Kidney (tissue), 14 donors: Measurements from ENCODE around the gene KRT33B. TPM values are rescaled to one million over a fixed set of nuclear protein-coding genes. Genes with fewer than 3 reads are reported as not detected.

Source experiments
- DNase-seq, 5 donors: peaks; one replicate each; pipeline ENCODE4 v3.0.0-alpha.2; 2013 to 2020
- FAIRE-seq: peaks from 2 replicates; lab custom pipeline; 2012; peaks lifted over from hg19 to GRCh38; lab: Jason Lieb, UNC
- H3K27ac ChIP-seq, 2 donors: one replicate each; pipeline ENCODE4 v1.7.0; 2013; ENCODE audit warnings: low read depth in 2 of 2, low read length in 2 of 2, inconsistent platforms in 1 of 2
- H3K27me3 ChIP-seq: one replicate; pipeline ENCODE4 v1.7.1; 2013; ENCODE audit warnings: low read length, inconsistent platforms; ENCODE audit not compliant: control insufficient read depth, insufficient read depth
- H3K36me3 ChIP-seq, 3 donors: one replicate each; pipeline versions ENCODE4 v1.7.0 to v1.7.1; 2013; ENCODE audit warnings: low read length in 3 of 3, control low read depth in 1 of 3, inconsistent platforms in 1 of 3; ENCODE audit not compliant: insufficient read depth in 3 of 3, control insufficient read depth in 2 of 3
- H3K4me1 ChIP-seq, 3 donors: one replicate each; pipeline versions ENCODE4 v1.7.0 to v1.7.1; 2013; ENCODE audit warnings: low read length in 3 of 3, inconsistent platforms in 1 of 3, low read depth in 1 of 3; ENCODE audit not compliant: control insufficient read depth in 2 of 3, insufficient read depth in 2 of 3
- H3K4me3 ChIP-seq, 3 donors: one replicate each; pipeline versions ENCODE4 v1.7.0 to v1.8.1; 2013; ENCODE audit warnings: low read length in 3 of 3, control low read depth in 1 of 3, inconsistent platforms in 1 of 3
- H3K9ac ChIP-seq, 3 donors: one replicate each; pipeline versions ENCODE4 v1.7.0 to v1.7.1; 2013; ENCODE audit warnings: low read length in 3 of 3, control low read depth in 1 of 3, inconsistent platforms in 1 of 3
- H3K9me3 ChIP-seq, 3 donors: one replicate each; pipeline versions ENCODE4 v1.7.0 to v1.7.1; 2013; ENCODE audit warnings: low read length in 3 of 3, control low read depth in 1 of 3, inconsistent platforms in 1 of 3; ENCODE audit not compliant: control insufficient read depth in 2 of 3, insufficient read depth in 1 of 3
- CTCF ChIP-seq: IDR thresholded peaks from 3 replicates; pipeline ENCODE4 v1.5.1; 2012; ENCODE audit warnings: mild to moderate bottlenecking, moderate library complexity, borderline replicate concordance; ENCODE audit not compliant: insufficient read depth; ENCODE audit errors: extremely low read depth
- intact Hi-C: fragments of 100-400 bp; cut with DNase I; formaldehyde crosslinking; loops from one replicate; pipeline ENCODE4 v1.11.1; 2022
- polyA plus RNA-seq: library from polyadenylated mRNA; stranded (reverse); fragments of 350-450 nt; fragmentation: Illumina TruSeq; extraction: RNeasy Lipid Tissue Mini Kit (QIAGEN cat#74804); gene quantifications from one replicate; pipeline ENCODE4 v1.2.3, GENCODE V29; 2014; ENCODE audit warnings: low read depth, low replicate concordance; ENCODE audit not compliant: insufficient read depth
- total RNA-seq: library from RNA; stranded (reverse); fragmentation: NEBNext Ultra II Directional; extraction: Animal tissue kit (Norgen Biotek cat#: 25700); gene quantifications from one replicate; pipeline ENCODE4 v1.2.1, GENCODE V29; 2021
- donor health status: control.
- donor health status: control.
- donor health status: control.
- donor health status: control.
- donor health status: control.
- donor health status: DM: yes; HTN: yes; CAD: no.
- donor health status: Normal renal cell carcinoma (clear cell type).

Gene KRT33B
- total and polyA plus RNA-seq, 2 donors from 2014 or later, result not detected

GRCh38 chr17:41390411-41390938, 20.9 kb upstream of the KRT33B start:
- Histone ChIP-seq H3K4me1 (peaks cover 0 to 3% (median 0%) of the 10 kb centered on the region in 3 donors), H3K4me3 (no peak overlapping the region), H3K9me3 (peaks cover 0 to 3% (median 0%) of the 10 kb centered on the region in 3 donors), H3K36me3 (no peaks in the 10 kb centered on the region), H3K9ac (no peak overlapping the region), H3K27me3 (no peaks in the 10 kb centered on the region), H3K27ac (no peak overlapping the region)
- DNase-seq, result peak in 3 of 5 donors; percentile 23 to 32 (median 31)
- intact Hi-C loops, result no loop called here
- no peak for FAIRE-seq
- no peak for TF ChIP-seq CTCF

- Histone ChIP-seq H3K9ac (no peak overlapping the region), H3K36me3 (no peaks in the 10 kb centered on the region), H3K4me3 (no peak overlapping the region), H3K27ac (no peak overlapping the region), H3K27me3 (no peaks in the 10 kb centered on the region), H3K4me1 (peaks cover 0 to under 1% (median 0%) of the 10 kb centered on the region in 3 donors), H3K9me3 (peaks cover 0 to 3% (median 0%) of the 10 kb centered on the region in 3 donors)
- intact Hi-C loops, result no loop called here
- FAIRE-seq (no peak), DNase-seq (no peak)
- no peak for TF ChIP-seq CTCF
Observed at GRCh38 chr17:41387670-41388069, 18.1 kb upstream of the KRT33B start.

- H3K27ac ChIP-seq, result no peak overlapping the region
- intact Hi-C loops, result no loop called here
- no peak for FAIRE-seq
- no peak overlapping the region for H3K9ac ChIP-seq
- no peaks in the 10 kb centered on the region for H3K4me1 ChIP-seq
- no peak for DNase-seq
- no peak overlapping the region for H3K4me3 ChIP-seq
- H3K36me3 ChIP-seq, result no peaks in the 10 kb centered on the region
- TF ChIP-seq CTCF, result no peak
- H3K9me3 ChIP-seq, result peaks cover 0 to 3% (median 0%) of the 10 kb centered on the region in 3 donors
- H3K27me3 ChIP-seq, result no peaks in the 10 kb centered on the region
Observed at GRCh38 chr17:41386227-41386626, 16.6 kb upstream of the KRT33B start.

GRCh38 chr17:41383690-41384089, 14.1 kb upstream of the KRT33B start:
- intact Hi-C loops, result no loop called here
- Histone ChIP-seq H3K4me3 (no peak overlapping the region), H3K4me1 (no peaks in the 10 kb centered on the region), H3K27me3 (no peaks in the 10 kb centered on the region), H3K9ac (no peak overlapping the region), H3K9me3 (peaks cover 0 to 3% (median 0%) of the 10 kb centered on the region in 3 donors), H3K36me3 (no peaks in the 10 kb centered on the region), H3K27ac (no peak overlapping the region)
- FAIRE-seq (no peak), DNase-seq (no peak)
- TF ChIP-seq CTCF, result no peak
